ENCODE data around the gene ANKRD29. TPM values are rescaled to one million over a fixed set of nuclear protein-coding genes. Genes with fewer than 3 reads are reported as not detected.

The ANKRD29 gene
- total and polyA plus RNA-seq, 2 donors (not counting 3 experiments of a cell fraction or from before 2014, with no cell fraction given) = 0.03 to 2.6 TPM

GRCh38 chr18:23701017-23701416 is 38.3 kb upstream of the ANKRD29 start:
- H3K4me3 ChIP-seq (replicated peaks in 1 of 3; ENCODE audit: insufficient read depth in 1 of 3, low read depth in 1 of 3, low read length in 3 of 3) = no peak overlapping the region
- H3K27me3 ChIP-seq (ENCODE audit: control insufficient read depth in 2 of 2, insufficient read depth in 2 of 2, low read length in 2 of 2) = no peaks in the 10 kb centered on the region
- TF ChIP-seq POLR2A (IDR thresholded peaks at IDR 0.05; ENCODE audit: low read depth, low read length) (no peak), FOS (IDR thresholded peaks at IDR 0.05; ENCODE audit: borderline replicate concordance, insufficient read depth, low read length) (no peak), EZH2 (IDR thresholded peaks at IDR 0.05; ENCODE audit: borderline replicate concordance, low read depth, low read length, severe bottlenecking) (no peak), MAX (IDR thresholded peaks at IDR 0.05; ENCODE audit: insufficient read depth, insufficient read length) (no peak), CTCF (IDR thresholded peaks at IDR 0.05; ENCODE audit: extremely low read depth in 1 of 2, insufficient read depth in 1 of 2, low read depth in 1 of 2, low read length in 2 of 2) (no peak), JUN (IDR thresholded peaks at IDR 0.05; ENCODE audit: borderline replicate concordance, insufficient read depth, insufficient read length, low read depth) (no peak), MYC (IDR thresholded peaks at IDR 0.05; ENCODE audit: low read depth, low read length) (no peak), GATA2 (IDR thresholded peaks at IDR 0.05; ENCODE audit: insufficient read depth, insufficient read length, low read depth, low read length) (no peak), POLR2AphosphoS5 (IDR thresholded peaks at IDR 0.05; ENCODE audit: insufficient read depth, low read depth, low read length) (no peak)
- H3K79me2 ChIP-seq (ENCODE audit: control insufficient read depth, insufficient read depth, low read length) = no peaks in the 10 kb centered on the region
- H3K4me1 ChIP-seq (ENCODE audit: control insufficient read depth, extremely low read depth, insufficient read depth, low read length) = no peaks in the 10 kb centered on the region
- no TSS peak for BruUV-seq (replicated peaks)
- ChIA-PET CTCF (interaction anchor here (1.3 to 6.6 kb wide), 2 partner anchors 12 to 76 kb away, joined by 3 to 260 read pairs; partner anchors contain the start of gene LAMA3), POLR2A (no interaction called here)
- H3K9ac ChIP-seq (replicated peaks; ENCODE audit: extremely low read depth, insufficient read depth, low read length) = no peak overlapping the region
- no peaks in the 10 kb centered on the region for H3K9me1 ChIP-seq (replicated peaks; ENCODE audit: control insufficient read depth, extremely low read depth, insufficient read depth, low read length)
- no peak overlapping the region for H3K27ac ChIP-seq (ENCODE audit: insufficient read depth, low read depth, low read length)
- dilution Hi-C loops (cut with MboI; ENCODE audit: extremely low pct_ligation_motif_present, low sequenced_read_pairs) (no loop called here), intact Hi-C loops (cut with micrococcal nuclease) (no loop called here)
- H2AFZ ChIP-seq (ENCODE audit: low read depth, low read length) = no peak overlapping the region
- H3K4me2 ChIP-seq (ENCODE audit: insufficient read depth, low read length) = no peak overlapping the region
- no peaks in the 10 kb centered on the region for H3K9me3 ChIP-seq (replicated peaks; ENCODE audit: control insufficient read depth, insufficient read depth, low read length)
- H3K36me3 ChIP-seq (ENCODE audit: control insufficient read depth in 2 of 2, extremely low read depth in 1 of 2, insufficient read depth in 2 of 2, low read length in 2 of 2) = no peaks in the 10 kb centered on the region
- H4K20me1 ChIP-seq (replicated peaks; ENCODE audit: control insufficient read depth, extremely low read depth, insufficient read depth, low read length) = no peaks in the 10 kb centered on the region
- no peak for FAIRE-seq
- DNase-seq (ENCODE audit: low read depth, low spot score) = no peak
